ENCODE measurements around the gene ZNF521. TPM values are rescaled to one million over a fixed set of nuclear protein-coding genes. Genes with fewer than 3 reads are reported as not detected.

Gene ZNF521
- total RNA-seq, 1 experiment from 2014 or later = 0.04 TPM

- H3K36me3 ChIP-seq (ENCODE audit: low read depth, low read length) = no peaks in the 10 kb centered on the region
- peaks cover 18% of the 10 kb centered on the region for H3K4me1 ChIP-seq (ENCODE audit: insufficient read depth, low read length)
- peak overlapping the region; percentile 46 for H3K4me2 ChIP-seq (ENCODE audit: low read length)
- no peaks in the 10 kb centered on the region for H3F3A ChIP-seq (ENCODE audit: low read length, unreplicated experiment)
- no peaks in the 10 kb centered on the region for H3K9me3 ChIP-seq (ENCODE audit: low read length)
- H2AFZ ChIP-seq (ENCODE audit: low read length) = no peak overlapping the region
- POLR2A ChIA-PET (ENCODE audit: unreplicated experiment) = interaction anchor here (0.6 kb wide), 1 partner anchor 10 kb away, joined by 3 read pairs; no protein-coding TSS in a partner anchor
- peak; percentile 89 for DNase-seq
- H3K79me2 ChIP-seq (ENCODE audit: low read length) = no peaks in the 10 kb centered on the region
- H3K4me3 ChIP-seq (ENCODE audit: low read length) = no peak overlapping the region
- CTCF ChIA-PET = interaction anchor here (0.7 kb wide), 1 partner anchor 11 kb away, joined by 3 read pairs; no protein-coding TSS in a partner anchor
- H3K9me2 ChIP-seq (replicated peaks; ENCODE audit: low read length) = no peaks in the 10 kb centered on the region
- no TSS peak for BruUV-seq (replicated peaks)
- no peak for TF ChIP-seq EZH2 (IDR thresholded peaks at IDR 0.05; ENCODE audit: low read length, unreplicated experiment)
- no peak for TF ChIP-seq EZH2phosphoT487 (IDR thresholded peaks at IDR 0.05; ENCODE audit: borderline replicate concordance, low read length)
- TF ChIP-seq, protein P1, sequence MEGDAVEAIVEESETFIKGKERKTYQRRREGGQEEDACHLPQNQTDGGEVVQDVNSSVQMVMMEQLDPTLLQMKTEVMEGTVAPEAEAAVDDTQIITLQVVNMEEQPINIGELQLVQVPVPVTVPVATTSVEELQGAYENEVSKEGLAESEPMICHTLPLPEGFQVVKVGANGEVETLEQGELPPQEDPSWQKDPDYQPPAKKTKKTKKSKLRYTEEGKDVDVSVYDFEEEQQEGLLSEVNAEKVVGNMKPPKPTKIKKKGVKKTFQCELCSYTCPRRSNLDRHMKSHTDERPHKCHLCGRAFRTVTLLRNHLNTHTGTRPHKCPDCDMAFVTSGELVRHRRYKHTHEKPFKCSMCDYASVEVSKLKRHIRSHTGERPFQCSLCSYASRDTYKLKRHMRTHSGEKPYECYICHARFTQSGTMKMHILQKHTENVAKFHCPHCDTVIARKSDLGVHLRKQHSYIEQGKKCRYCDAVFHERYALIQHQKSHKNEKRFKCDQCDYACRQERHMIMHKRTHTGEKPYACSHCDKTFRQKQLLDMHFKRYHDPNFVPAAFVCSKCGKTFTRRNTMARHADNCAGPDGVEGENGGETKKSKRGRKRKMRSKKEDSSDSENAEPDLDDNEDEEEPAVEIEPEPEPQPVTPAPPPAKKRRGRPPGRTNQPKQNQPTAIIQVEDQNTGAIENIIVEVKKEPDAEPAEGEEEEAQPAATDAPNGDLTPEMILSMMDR (conservative IDR thresholded peaks at IDR 0.05; ENCODE audit: low read depth, low read length) = no peak
- no peaks in the 10 kb centered on the region for H4K20me1 ChIP-seq (ENCODE audit: low read length)
- peak; percentile 96 for ATAC-seq
- H3K9ac ChIP-seq (ENCODE audit: low read length) = no peak overlapping the region
- no peaks in the 10 kb centered on the region for H3K27me3 ChIP-seq (ENCODE audit: low read length)
- intact Hi-C loops (cut with micrococcal nuclease) = loop anchor here (2.0 kb wide), 1 partner anchor 50 kb away; no protein-coding TSS in a partner anchor
- peak overlapping the region; percentile 31 for H3K27ac ChIP-seq (ENCODE audit: low read length)
Observed at GRCh38 chr18:25298853-25299274, 53.1 kb downstream of the ZNF521 start.

GRCh38 chr18:25295624-25296138 is 56.3 kb downstream of the ZNF521 start:
- peak; percentile 14 for DNase-seq
- POLR2A ChIA-PET (ENCODE audit: unreplicated experiment) = no interaction called here
- no TSS peak for BruUV-seq (replicated peaks)
- Histone ChIP-seq H3K27me3 (ENCODE audit: low read length) (no peaks in the 10 kb centered on the region), H4K20me1 (ENCODE audit: low read length) (no peaks in the 10 kb centered on the region), H3K9me2 (replicated peaks; ENCODE audit: low read length) (no peaks in the 10 kb centered on the region), H3K9ac (ENCODE audit: low read length) (no peak overlapping the region), H3F3A (ENCODE audit: low read length, unreplicated experiment) (no peaks in the 10 kb centered on the region), H3K4me3 (ENCODE audit: low read length) (no peak overlapping the region), H3K36me3 (ENCODE audit: low read depth, low read length) (no peaks in the 10 kb centered on the region), H2AFZ (ENCODE audit: low read length) (no peak overlapping the region), H3K79me2 (ENCODE audit: low read length) (no peaks in the 10 kb centered on the region), H3K4me1 (ENCODE audit: insufficient read depth, low read length) (peaks cover 18% of the 10 kb centered on the region), H3K4me2 (ENCODE audit: low read length) (no peak overlapping the region), H3K27ac (ENCODE audit: low read length) (no peak overlapping the region), H3K9me3 (ENCODE audit: low read length) (no peaks in the 10 kb centered on the region)
- CTCF ChIA-PET = no interaction called here
- ATAC-seq = no peak
- TF ChIP-seq EZH2 (IDR thresholded peaks at IDR 0.05; ENCODE audit: low read length, unreplicated experiment) (no peak), EZH2phosphoT487 (IDR thresholded peaks at IDR 0.05; ENCODE audit: borderline replicate concordance, low read length) (no peak)
- TF ChIP-seq, protein P1 (conservative IDR thresholded peaks at IDR 0.05; ENCODE audit: low read depth, low read length) = no peak
- intact Hi-C loops (cut with micrococcal nuclease) = no loop called here

- CTCF ChIA-PET = no interaction called here
Observed at GRCh38 chr18:25291150-25291549, 60.8 kb downstream of the ZNF521 start.

More at GRCh38 chr18:25291150-25291549, 60.8 kb downstream of the ZNF521 start:
- H3K27ac ChIP-seq (ENCODE audit: low read length) = no peak overlapping the region
- H3K9me3 ChIP-seq (ENCODE audit: low read length) = no peaks in the 10 kb centered on the region
- no peaks in the 10 kb centered on the region for H3K27me3 ChIP-seq (ENCODE audit: low read length)
- POLR2A ChIA-PET (ENCODE audit: unreplicated experiment) = no interaction called here
- H3K4me3 ChIP-seq (ENCODE audit: low read length) = no peak overlapping the region
- no peak overlapping the region for H3K4me2 ChIP-seq (ENCODE audit: low read length)
- no peaks in the 10 kb centered on the region for H3F3A ChIP-seq (ENCODE audit: low read length, unreplicated experiment)
- no TSS peak for BruUV-seq (replicated peaks)
- no peaks in the 10 kb centered on the region for H4K20me1 ChIP-seq (ENCODE audit: low read length)
- H3K36me3 ChIP-seq (ENCODE audit: low read depth, low read length) = no peaks in the 10 kb centered on the region
- H3K79me2 ChIP-seq (ENCODE audit: low read length) = no peaks in the 10 kb centered on the region
- no peak overlapping the region for H3K9ac ChIP-seq (ENCODE audit: low read length)
- intact Hi-C loops (cut with micrococcal nuclease) = no loop called here
- no peak overlapping the region for H2AFZ ChIP-seq (ENCODE audit: low read length)
- DNase-seq (no peak), ATAC-seq (no peak)
- TF ChIP-seq, protein P1 (conservative IDR thresholded peaks at IDR 0.05; ENCODE audit: low read depth, low read length) = no peak
- no peak for TF ChIP-seq EZH2 (IDR thresholded peaks at IDR 0.05; ENCODE audit: low read length, unreplicated experiment)
- TF ChIP-seq EZH2phosphoT487 (IDR thresholded peaks at IDR 0.05; ENCODE audit: borderline replicate concordance, low read length) = no peak
- no peaks in the 10 kb centered on the region for H3K9me2 ChIP-seq (replicated peaks; ENCODE audit: low read length)
- peaks cover 18% of the 10 kb centered on the region for H3K4me1 ChIP-seq (ENCODE audit: insufficient read depth, low read length)
